ENCODE measurements around the gene ALDH1L1.

ALDH1L1 gene

GRCh38 chr3:126180477-126181397 is at the start of gene ALDH1L1:
TSS of gene ALDH1L1 (minus strand) at chr3:126180586. CDS start at chr3:126160979, 19,607 bp downstream.
- peak in 1 of 2 experiments; percentile 49 for DNase-seq

DNA sequence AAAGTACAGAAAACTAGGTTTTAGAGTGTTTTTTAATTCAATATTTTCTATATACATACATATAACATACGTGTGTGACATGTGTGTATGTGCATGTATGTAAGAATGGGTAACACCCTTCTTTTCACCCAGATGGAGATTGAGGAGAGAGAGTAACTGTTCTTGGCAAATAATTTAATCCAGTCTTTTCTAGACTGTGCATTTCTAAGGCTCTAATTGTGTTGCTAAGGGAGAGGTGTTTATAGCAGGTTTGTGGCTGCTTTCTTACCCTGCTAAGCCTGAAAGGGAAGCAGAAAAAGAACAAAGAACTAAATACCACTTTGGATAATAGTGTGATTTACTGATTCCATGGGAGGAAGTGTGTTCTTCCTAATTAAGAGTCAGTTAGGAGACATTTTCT is 46.0 kb upstream of the ALDH1L1 start:
- DNase-seq, result no peak

DNA sequence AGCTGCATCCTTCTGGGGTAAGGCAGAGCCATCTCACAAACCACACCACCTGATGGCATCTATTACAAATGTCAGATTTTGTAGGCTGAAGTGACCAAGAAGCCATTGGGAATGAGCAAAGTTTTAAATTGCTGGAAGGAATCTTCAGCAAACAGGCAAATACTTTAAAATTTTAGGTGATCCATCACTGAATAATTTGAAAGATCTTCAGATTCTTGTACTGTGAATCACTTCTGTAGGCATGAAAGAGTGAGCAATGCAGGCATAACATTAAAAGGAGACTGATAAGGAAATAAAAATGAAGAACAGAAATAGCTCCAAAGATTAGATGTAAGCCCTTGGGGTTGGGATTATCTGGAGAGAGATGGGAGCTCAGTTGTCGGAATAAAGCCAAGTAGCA is 36.0 kb upstream of the ALDH1L1 start:
- DNase-seq, result no peak

GRCh38 chr3:126213379-126214028 is 33.1 kb upstream of the ALDH1L1 start:
- no peak for DNase-seq

DNA sequence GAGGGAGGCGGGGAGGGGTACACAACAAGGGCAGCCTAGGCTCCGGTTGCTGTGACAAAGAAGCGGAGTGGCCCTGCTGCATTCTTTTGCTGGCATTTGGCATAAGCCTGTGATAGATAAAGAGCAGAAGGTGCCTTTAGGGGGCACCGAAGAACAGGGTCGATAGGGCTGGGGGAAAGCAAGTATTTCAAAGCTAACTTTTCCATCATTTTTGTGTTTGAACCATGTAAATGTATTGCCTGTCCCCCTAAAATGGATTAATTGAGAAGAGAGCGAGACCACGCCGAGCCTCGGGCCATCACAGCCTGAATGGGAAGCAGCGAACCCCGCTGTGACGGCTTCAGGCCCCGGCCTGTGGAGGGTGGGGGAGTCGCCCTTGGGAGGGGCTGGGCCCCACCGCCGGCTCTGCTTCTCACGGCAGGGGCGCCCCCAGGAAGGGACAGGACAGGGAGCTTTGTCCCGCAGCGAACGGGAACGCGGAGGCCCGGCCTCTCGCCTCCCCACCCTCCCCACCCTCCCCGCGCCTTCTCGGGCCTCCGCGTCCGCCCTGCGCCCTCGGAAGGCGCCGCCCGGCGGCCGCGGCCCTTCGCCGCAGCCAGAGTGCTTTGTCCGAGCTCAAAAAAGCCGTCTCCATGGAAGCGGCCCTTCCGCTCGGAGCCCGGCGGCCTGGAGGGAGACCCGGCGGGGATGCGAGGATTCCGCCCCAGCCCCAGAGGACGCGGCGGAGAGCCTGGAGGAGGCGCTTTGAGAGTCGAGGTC is 32.4 kb upstream of the ALDH1L1 start:
- no peak for DNase-seq

GRCh38 chr3:126212250-126212619 is 31.8 kb upstream of the ALDH1L1 start:
- DNase-seq, result no peak

- no peak for DNase-seq
Measured at GRCh38 chr3:126211569-126211968, 31.2 kb upstream of the ALDH1L1 start.

GRCh38 chr3:126210606-126211005 is 30.2 kb upstream of the ALDH1L1 start:
- DNase-seq, result no peak

- DNase-seq, result no peak
Measured at GRCh38 chr3:126209741-126210140, 29.4 kb upstream of the ALDH1L1 start.

DNA sequence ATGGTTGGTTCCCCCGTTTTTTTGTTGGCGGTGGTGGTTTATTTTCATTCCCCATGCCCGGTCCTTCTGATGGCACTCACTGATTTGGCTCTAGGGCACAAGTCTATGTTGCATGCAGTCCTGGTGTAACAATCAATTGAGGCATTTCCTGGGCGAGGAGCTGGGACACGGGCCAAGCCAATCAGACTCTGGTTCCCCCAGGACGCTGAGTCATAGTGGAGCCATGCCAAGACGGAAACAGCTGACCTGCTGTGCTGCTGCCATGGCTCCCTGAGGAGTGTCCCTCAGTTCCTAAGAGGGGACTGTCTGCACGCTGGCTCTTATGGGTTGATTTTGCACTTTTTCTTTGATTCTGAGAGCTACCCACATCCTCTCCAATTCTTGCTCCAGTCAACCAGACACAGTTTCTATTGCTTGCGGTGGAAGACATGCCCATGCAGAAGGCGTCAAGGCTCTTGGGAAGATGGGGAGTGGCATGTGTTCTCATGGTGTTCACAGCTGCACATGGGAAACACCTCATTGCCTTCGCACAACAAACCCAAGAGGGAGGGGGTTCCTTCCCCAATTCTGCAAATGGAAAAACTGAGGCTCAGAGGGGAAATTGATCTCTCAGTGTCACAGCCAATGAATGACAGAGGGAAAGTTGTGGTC is 28.3 kb upstream of the ALDH1L1 start:
- DNase-seq, result no peak

DNA sequence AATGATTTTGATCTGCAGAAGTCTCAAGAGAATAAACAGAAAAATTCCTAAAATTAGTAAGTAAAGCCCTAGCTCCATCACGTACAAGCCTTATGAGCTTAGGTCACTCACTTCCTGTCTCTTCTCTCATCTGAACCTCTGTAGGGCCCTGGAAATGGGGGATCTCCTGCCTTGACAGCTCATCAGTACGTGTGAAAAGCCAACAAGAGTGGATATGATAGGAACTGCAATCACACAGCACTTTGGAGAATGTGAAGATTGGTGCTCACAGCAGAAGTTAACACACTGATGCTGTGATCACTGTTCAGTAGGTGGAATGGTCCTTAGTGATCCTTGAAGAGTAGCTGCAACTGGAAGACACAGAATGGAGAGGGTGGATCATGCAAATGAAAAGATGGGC is 27.8 kb upstream of the ALDH1L1 start:
- no peak for DNase-seq

DNA sequence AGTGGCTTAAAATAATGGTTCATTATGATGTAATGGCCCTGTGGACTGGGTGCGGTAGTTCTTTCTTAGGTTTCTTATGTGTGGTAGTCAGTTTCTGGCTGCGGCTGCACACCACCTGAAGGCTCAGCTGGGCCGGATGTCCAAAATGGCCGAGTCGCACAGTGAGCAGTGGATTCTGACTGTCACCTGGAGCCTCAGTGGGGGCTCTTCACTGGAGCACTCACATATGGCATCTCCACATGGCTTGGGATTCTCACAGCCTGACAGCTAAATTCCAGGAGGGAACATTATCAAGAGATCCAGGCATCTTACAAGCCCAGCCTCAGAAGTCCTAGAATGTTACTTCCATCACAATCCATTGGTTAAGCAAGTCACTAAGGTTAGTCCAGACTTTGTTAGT is 26.8 kb upstream of the ALDH1L1 start:
- peak; percentile 53 to 66 for DNase-seq

DNA sequence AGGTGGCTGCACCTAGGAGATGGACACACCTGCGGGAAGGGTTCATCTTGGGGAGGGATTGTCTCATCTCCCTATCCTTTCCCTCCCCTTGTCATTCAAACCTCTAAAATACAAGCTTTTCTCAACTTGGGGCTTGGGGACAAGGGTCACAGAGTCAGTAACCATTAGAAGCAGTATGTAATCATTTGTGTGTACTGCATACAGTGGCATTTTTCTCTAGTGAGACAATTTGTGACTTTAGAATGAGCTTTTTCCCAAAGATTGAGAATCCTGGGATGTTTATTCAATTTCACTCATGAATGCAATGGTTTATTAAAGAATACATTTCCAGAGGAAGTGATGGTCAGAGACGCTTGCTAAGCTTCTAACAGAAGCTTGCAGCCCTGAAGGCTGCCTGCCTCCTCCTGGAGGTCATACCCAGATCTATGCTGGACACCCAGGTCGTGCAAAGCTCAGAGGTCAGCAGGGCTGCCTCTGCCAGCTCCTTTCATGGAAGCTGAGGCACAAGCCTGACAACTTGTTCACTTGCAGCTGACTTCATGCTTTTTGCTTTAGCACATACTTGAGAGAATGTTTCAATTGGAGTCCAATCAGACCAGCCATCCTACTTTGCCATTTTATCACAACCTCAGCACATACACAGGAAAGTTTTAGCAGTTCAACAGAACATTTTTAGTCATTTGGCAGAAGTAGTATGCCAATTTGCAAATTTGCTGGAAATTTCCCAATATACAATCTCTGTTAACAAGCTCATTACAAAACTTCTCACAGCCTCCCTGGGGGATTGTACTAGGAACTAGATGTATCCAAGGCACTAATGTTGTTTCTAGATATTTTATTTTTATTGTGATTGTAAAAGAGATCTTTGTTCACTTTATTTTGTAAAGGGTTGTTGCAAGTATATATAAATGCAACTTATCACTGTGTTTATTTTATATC is 25.6 kb upstream of the ALDH1L1 start:
- DNase-seq, result no peak

DNA sequence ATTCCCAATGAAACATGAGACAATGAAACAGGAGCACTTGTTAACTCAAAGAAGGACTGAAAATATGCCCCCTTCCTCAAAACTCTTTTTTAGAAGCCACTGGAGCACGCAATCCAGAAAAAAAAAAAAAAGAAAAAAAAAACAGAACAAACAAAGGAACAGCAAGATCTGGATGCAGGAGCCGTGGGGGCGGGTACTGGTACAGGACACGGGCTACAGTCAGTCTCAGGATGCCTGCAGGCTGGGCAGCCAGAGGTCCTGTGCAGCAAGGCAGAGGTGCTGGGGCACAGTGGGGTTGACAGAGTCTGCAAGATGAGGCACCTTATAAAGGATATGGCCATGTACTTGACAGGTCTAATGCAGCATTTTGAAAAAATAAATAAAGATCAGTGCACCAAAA is 22.3 kb upstream of the ALDH1L1 start:
- no peak for DNase-seq

- peak; percentile 45 to 80 for DNase-seq
Measured at GRCh38 chr3:126202276-126202675, 21.9 kb upstream of the ALDH1L1 start.

DNA sequence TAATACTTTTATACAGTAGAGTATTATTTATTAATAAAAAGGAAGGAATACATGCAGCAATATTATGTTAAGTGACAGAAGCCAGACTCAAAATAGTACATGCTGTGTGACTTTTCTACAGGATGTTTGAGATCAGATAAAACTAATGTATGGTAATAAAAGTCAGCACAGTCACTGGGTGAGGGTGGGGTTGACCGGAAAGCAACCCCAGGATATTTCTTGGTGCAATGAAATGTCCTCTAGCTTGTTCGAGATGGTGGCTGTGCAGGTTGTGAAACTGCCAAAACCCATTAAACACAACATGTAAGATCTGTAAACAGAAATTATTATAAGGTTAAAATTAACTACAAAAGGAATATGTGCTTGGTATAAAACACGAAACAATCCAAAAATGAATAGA is 20.8 kb upstream of the ALDH1L1 start:
- no peak for DNase-seq

GRCh38 chr3:126200534-126200933 is 20.1 kb upstream of the ALDH1L1 start:
- DNase-seq, result no peak

DNA sequence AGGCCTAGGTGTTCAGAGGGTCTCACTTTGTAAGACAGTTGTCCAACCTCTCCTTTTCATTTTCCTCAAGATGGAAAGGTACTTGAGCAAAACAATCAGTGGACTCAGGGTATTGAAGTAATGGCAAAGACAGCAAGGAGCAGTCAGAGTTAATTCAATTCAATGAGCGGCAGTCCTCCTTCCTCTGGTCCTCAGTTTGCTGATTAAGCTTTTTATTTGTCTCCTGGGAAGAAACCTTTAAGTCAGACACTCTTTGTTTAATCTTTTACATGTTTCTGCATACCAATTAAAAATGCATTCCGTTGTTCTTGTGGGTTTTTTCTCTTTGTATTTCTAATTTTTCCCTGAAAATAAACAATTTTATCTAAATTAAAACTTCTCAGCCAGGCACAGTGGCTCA is 18.9 kb upstream of the ALDH1L1 start:
- DNase-seq, result no peak

DNA sequence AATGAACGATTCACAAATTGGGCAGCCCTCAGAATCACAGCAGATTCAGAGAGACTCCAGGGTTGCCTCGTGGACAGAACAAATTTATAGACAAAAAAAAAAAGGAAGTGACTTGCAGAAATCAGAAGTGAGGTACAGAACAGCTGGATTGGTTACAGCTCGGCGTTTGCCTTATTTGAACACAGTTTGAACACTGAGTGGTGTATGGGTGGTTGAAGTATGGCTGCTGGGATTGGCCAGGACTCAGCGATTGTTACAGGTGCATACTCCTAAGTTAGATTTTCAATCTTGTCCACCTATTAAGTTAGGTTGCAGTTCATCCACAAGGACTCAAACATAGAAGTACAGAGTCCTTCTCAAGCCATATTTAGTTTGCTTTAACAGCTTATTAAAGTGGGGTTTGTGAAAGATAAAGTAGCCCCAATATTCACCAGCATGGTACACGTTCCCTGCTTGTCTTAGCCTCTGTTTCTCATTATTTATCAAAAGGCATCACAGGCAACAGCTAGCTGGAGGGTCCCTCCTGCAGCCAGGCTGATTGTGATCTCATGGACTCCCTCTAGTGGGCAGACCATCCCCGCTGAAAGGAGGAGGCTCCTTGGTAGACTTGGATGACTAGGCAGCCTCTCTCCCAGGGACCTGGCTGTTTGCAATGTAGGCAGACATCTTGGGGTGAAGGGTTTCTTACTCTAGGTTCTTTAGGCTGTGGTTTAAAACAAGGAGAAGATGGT is 17.6 kb upstream of the ALDH1L1 start:
- DNase-seq, result peak in 1 of 2 experiments; percentile 38

DNA sequence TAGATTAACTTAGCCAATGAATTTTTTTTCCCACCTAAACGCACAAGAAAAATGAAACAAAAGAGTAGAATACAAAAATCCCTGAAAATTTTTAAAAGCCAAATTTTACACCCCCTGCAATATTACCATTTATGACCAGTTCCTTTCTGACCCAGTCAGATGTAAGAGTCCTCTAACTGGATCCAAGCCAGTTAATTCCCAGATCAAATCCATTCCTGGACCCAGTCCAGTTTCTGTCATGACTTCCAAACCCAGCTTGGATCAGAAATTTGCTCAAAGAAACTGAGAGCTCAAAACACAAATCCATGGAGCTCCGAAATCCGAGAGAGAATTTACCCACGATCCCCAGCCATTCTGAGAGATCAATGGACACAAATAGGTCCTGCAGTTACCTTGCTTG is 17.0 kb upstream of the ALDH1L1 start:
- no peak for DNase-seq

DNA sequence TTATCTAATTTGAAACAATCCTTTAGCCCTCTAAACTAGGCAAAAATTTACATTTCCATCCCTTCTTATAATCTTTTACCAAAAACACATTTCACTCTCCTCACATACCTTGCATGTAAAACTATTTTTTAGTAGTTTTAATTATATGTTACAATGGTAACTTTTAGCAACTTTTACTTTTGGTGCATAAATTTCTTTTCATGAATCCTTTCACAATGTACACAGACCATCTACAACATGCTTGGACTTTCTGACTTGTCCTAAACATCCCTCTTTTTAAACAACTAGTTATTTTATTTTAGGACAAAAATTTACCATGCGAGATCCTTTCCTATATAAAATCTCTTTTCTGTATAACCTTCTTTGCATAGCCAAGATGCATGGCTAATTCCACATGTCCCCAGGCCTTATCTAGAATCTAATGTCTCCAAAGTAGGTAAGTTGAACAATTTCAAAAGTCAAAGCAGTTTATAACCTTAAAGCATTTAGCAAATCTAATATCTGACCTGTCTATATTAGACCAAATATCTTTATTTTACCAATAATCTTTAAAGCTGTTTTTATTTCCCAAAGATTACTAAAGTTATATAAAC is 14.4 kb upstream of the ALDH1L1 start:
- no peak for DNase-seq
